IMR-90 (cell line): ENCODE results near the gene ACTN1. TPM values are rescaled to one million over a fixed set of nuclear protein-coding genes. Genes with fewer than 3 reads are reported as not detected.
A peak's percentile ranks its signal among the peaks of the same experiment; 100 is the strongest.

Source experiments
- ATAC-seq: fragments of 200-7000 bp; cut with Tn5 transposase; 2 replicates; pipeline ENCODE4 v1.9.1; 2020; ENCODE audit warnings: low read depth, mild to moderate bottlenecking, moderate library complexity
- BruUV-seq: library from RNA; stranded (reverse); fragments of 400-500 nt; replicated peaks from 2 replicates; lab custom pipeline; 2021; lab: Mats Ljungman, UMichigan
- CTCF ChIA-PET: fragments of 300-600 bp; formaldehyde crosslinking; extraction: SDS; loops from one replicate; lab custom pipeline; 2021; ENCODE audit warnings: antibody characterized with exemption; lab: Yijun Ruan, JAX
- POLR2A ChIA-PET: fragments of 300-600 bp; sonication (Branson Sonifier 250); formaldehyde crosslinking; loops from one replicate; lab custom pipeline; 2022; ENCODE audit warnings: antibody characterized with exemption; ENCODE audit not compliant: unreplicated experiment; lab: Charles Lee
- DNase-seq: peaks from one replicate; pipeline ENCODE4 v3.0.0; 2013
- H2AFZ ChIP-seq: replicated peaks from 2 replicates; pipeline ENCODE3; 2013; ENCODE audit warnings: low read length, mild to moderate bottlenecking; ENCODE audit not compliant: poor library complexity
- H2AK5ac ChIP-seq: 2 replicates; pipeline ENCODE4 v1.6.1; 2013; ENCODE audit warnings: low read depth, low read length, inconsistent platforms
- H2AK9ac ChIP-seq: replicated peaks from 2 replicates; pipeline ENCODE3; 2013; ENCODE audit warnings: mild to moderate bottlenecking, low read depth, low read length, moderate library complexity; ENCODE audit not compliant: poor library complexity
- H2BK120ac ChIP-seq: 2 replicates; pipeline ENCODE4 v1.6.1; 2013; ENCODE audit warnings: low read depth, low read length, inconsistent platforms
- H2BK15ac ChIP-seq: 3 replicates; pipeline ENCODE4 v1.6.1; 2013; ENCODE audit warnings: low read depth, low read length, inconsistent platforms
- H2BK20ac ChIP-seq: 2 replicates; pipeline ENCODE4 v1.6.1; 2013; ENCODE audit warnings: low read depth, mild to moderate bottlenecking, inconsistent platforms, low read length, moderate library complexity
- H2BK5ac ChIP-seq: 2 replicates; pipeline ENCODE4 v1.6.1; 2013; ENCODE audit warnings: mild to moderate bottlenecking, low read depth, low read length, inconsistent platforms; ENCODE audit not compliant: poor library complexity, severe bottlenecking
- H3K14ac ChIP-seq: replicated peaks from 2 replicates; pipeline ENCODE4 v1.6.1; 2013; ENCODE audit warnings: low read depth, low read length, inconsistent platforms
- H3K18ac ChIP-seq: 2 replicates; pipeline ENCODE4 v1.6.1; 2013; ENCODE audit warnings: low read depth, low read length, control low read depth
- H3K23ac ChIP-seq: 2 replicates; pipeline ENCODE4 v1.6.1; 2013; ENCODE audit warnings: low read depth, low read length, inconsistent platforms
- H3K27ac ChIP-seq: 2 replicates; pipeline ENCODE4 v1.5.1; 2013; ENCODE audit warnings: mild to moderate bottlenecking, control low read depth, low read length; ENCODE audit not compliant: insufficient read depth
- H3K27me3 ChIP-seq: 2 replicates; pipeline ENCODE4 v1.6.1; 2013; ENCODE audit warnings: low read length; ENCODE audit not compliant: control insufficient read depth, insufficient read depth
- H3K36me3 ChIP-seq: 2 replicates; pipeline ENCODE4 v1.6.1; 2013; ENCODE audit warnings: low read length, mixed read lengths; ENCODE audit not compliant: control insufficient read depth, insufficient read depth
- H3K4ac ChIP-seq: 2 replicates; pipeline ENCODE4 v1.6.1; 2013; ENCODE audit warnings: low read depth, low read length, inconsistent platforms
- H3K4me1 ChIP-seq: 2 replicates; pipeline ENCODE4 v1.6.1; 2013; ENCODE audit warnings: low read length, mixed read lengths; ENCODE audit not compliant: control insufficient read depth, insufficient read depth
- H3K4me2 ChIP-seq: 2 replicates; pipeline ENCODE4 v1.6.1; 2013; ENCODE audit warnings: low read depth, mild to moderate bottlenecking, control low read depth, low read length, moderate library complexity
- H3K4me3 ChIP-seq: 2 replicates; pipeline ENCODE4 v1.5.1; 2013; ENCODE audit warnings: low read depth, mild to moderate bottlenecking, control low read depth, low read length, moderate library complexity; ENCODE audit not compliant: insufficient read depth
- H3K56ac ChIP-seq: 2 replicates; pipeline ENCODE4 v1.6.1; 2013; ENCODE audit warnings: low read length, inconsistent platforms; ENCODE audit not compliant: insufficient read depth; ENCODE audit errors: extremely low read depth
- H3K79me1 ChIP-seq, 2 experiments: 2 replicates each; pipeline ENCODE4 v1.6.1; 2013; ENCODE audit warnings: low read length in 2 of 2, inconsistent platforms in 1 of 2, low read depth in 1 of 2
- H3K9ac ChIP-seq: 2 replicates; pipeline ENCODE4 v1.6.1; 2013; ENCODE audit warnings: low read depth, low read length, control low read depth
- H3K9me1 ChIP-seq: 2 replicates; pipeline ENCODE4 v1.6.1; 2013; ENCODE audit warnings: low read length, inconsistent platforms; ENCODE audit not compliant: insufficient read depth
- H3K9me3 ChIP-seq: 2 replicates; pipeline ENCODE4 v1.6.1; 2013; ENCODE audit warnings: low read length; ENCODE audit not compliant: control insufficient read depth, insufficient read depth
- H4K20me1 ChIP-seq: 2 replicates; pipeline ENCODE4 v1.6.1; 2013; ENCODE audit warnings: low read length, inconsistent platforms; ENCODE audit not compliant: insufficient read depth
- H4K5ac ChIP-seq: 2 replicates; pipeline ENCODE4 v1.6.1; 2013; ENCODE audit warnings: mild to moderate bottlenecking, low read depth, low read length, control low read depth
- H4K8ac ChIP-seq, 2 experiments: 2 replicates each; pipeline ENCODE4 v1.6.1; 2013; ENCODE audit warnings: low read depth in 2 of 2, low read length in 2 of 2, control low read depth in 1 of 2, inconsistent platforms in 1 of 2
- H4K91ac ChIP-seq: 2 replicates; pipeline ENCODE4 v1.6.1; 2013; ENCODE audit warnings: low read depth, low read length, inconsistent platforms; ENCODE audit not compliant: insufficient read depth
- CHD1 ChIP-seq: IDR thresholded peaks from 2 replicates; pipeline ENCODE4 v1.6.1; 2012; ENCODE audit warnings: low read depth, low read length, improper control_type of control experiment
- CTCF ChIP-seq: conservative IDR thresholded peaks from 2 replicates; pipeline ENCODE4 v1.5.1; 2012; ENCODE audit warnings: mild to moderate bottlenecking, low read depth, low read length, improper control_type of control experiment
- ELK1 ChIP-seq: fragments of 150-350 bp; IDR thresholded peaks from 2 replicates; pipeline ENCODE4 v1.6.1; 2016; ENCODE audit warnings: low read depth, mild to moderate bottlenecking, low read length, moderate library complexity, borderline replicate concordance
- FOS ChIP-seq: fragments of 150-350 bp; IDR thresholded peaks from 2 replicates; pipeline ENCODE4 v1.6.1; 2016; ENCODE audit warnings: low read depth, low read length
- MAFK ChIP-seq: IDR thresholded peaks from 2 replicates; pipeline ENCODE4 v1.6.1; 2012; ENCODE audit warnings: low read depth, low read length, improper control_type of control experiment
- MAZ ChIP-seq: IDR thresholded peaks from 2 replicates; pipeline ENCODE4 v1.6.1; 2012; ENCODE audit warnings: low read depth, mild to moderate bottlenecking, low read length, improper control_type of control experiment, moderate library complexity, borderline replicate concordance
- MXI1 ChIP-seq: IDR thresholded peaks from 2 replicates; pipeline ENCODE4 v1.6.1; 2012; ENCODE audit warnings: low read depth, mild to moderate bottlenecking, low read length, moderate library complexity, borderline replicate concordance
- NFE2L2 ChIP-seq: fragments of 150-350 bp; IDR thresholded peaks from 2 replicates; pipeline ENCODE4 v1.6.1; 2016; ENCODE audit warnings: low read depth, mild to moderate bottlenecking, low read length
- POLR2A ChIP-seq: IDR thresholded peaks from 2 replicates; pipeline ENCODE4 v1.6.1; 2012; ENCODE audit warnings: mild to moderate bottlenecking, low read depth, low read length
- RAD21 ChIP-seq: IDR thresholded peaks from 2 replicates; pipeline ENCODE4 v1.6.1; 2012; ENCODE audit warnings: low read length, improper control_type of control experiment
- RFX5 ChIP-seq: IDR thresholded peaks from 2 replicates; pipeline ENCODE4 v1.8.0; 2012; ENCODE audit warnings: low read depth, mild to moderate bottlenecking, low read length, moderate library complexity
- SMC3 ChIP-seq: fragments of 150-350 bp; IDR thresholded peaks from 2 replicates; pipeline ENCODE4 v1.6.1; 2016; ENCODE audit warnings: low read depth, mild to moderate bottlenecking, antibody characterized with exemption, low read length, moderate library complexity
- WGBS, 2 experiments: methylation state at CpG; one replicate each; pipeline versions ENCODE4 v1.1.5 to v1.1.7; 2013; ENCODE audit warnings: missing lambda C conversion rate in 2 of 2; ENCODE audit not compliant: insufficient read length in 1 of 2; ENCODE audit errors: extremely low coverage in 2 of 2; 5-methylcytosine and 5-hydroxymethylcytosine counted together
- dilution Hi-C: fragments of 300-500 bp; cut with HindIII; formaldehyde crosslinking; loops from one replicate; pipeline ENCODE4 v1.14.3; 2018; ENCODE audit warnings: low sequenced_read_pairs; ENCODE audit not compliant: unreplicated experiment
- in situ Hi-C: fragments of 300-500 bp; cut with MboI; formaldehyde crosslinking; loops from 3 replicates; pipeline ENCODE4 v1.14.3; 2019; ENCODE audit warnings: low sequenced_read_pairs, inconsistent platforms, mixed read lengths
- intact Hi-C: fragments of 100-400 bp; cut with micrococcal nuclease; formaldehyde crosslinking; loops from 2 replicates; pipeline ENCODE4 v1.10.0; 2022
- polyA plus RNA-seq, 3 experiments: library from polyadenylated mRNA; depleted of rRNA; stranded (reverse); fragments of >200 nt; gene quantifications; 2 replicates each; pipeline ENCODE4 v1.2.3, GENCODE V29; 2012; ENCODE audit warnings: low replicate concordance in 1 of 3
- total RNA-seq: library from RNA; depleted of rRNA; stranded (reverse); fragments of >200 nt; gene quantifications from 2 replicates; pipeline ENCODE4 v1.2.3, GENCODE V29; 2012

The ACTN1 gene
- total and polyA plus RNA-seq, 2 of the 4 experiments (the other 2 are of a cell fraction), result 684 to 766 TPM

- Histone ChIP-seq H2BK120ac (no peak overlapping the region), H4K5ac (no peak overlapping the region), H3K4ac (no peak overlapping the region), H3K14ac (peak overlapping the region; percentile 1; the same call in 1 of the 2 replicates), H3K4me3 (no peak overlapping the region), H2AK9ac (peak overlapping the region; percentile 31), H3K9me3 (no peaks in the 10 kb centered on the region), H3K36me3 (peaks cover 50% of the 10 kb centered on the region), H2BK20ac (no peak overlapping the region), H2AK5ac (no peak overlapping the region), H3K56ac (no peak overlapping the region), H3K9me1 (peaks cover 81% of the 10 kb centered on the region), H2BK15ac (no peak overlapping the region), H4K8ac (no peak overlapping the region), H3K23ac (peak overlapping the region; percentile 69; the same call in 1 of the 2 replicates), H3K18ac (no peak overlapping the region), H3K4me2 (no peak overlapping the region), H3K4me1 (peaks cover 54% of the 10 kb centered on the region), H3K27ac (no peak overlapping the region), H3K9ac (no peak overlapping the region), H3K79me1 (peaks cover 3 to 89% of the 10 kb centered on the region in 2 experiments; a peak in 3 of 4 replicates), H4K91ac (no peak overlapping the region), H4K20me1 (peaks cover 100% of the 10 kb centered on the region), H3K27me3 (no peaks in the 10 kb centered on the region), H2BK5ac (no peak overlapping the region), H2AFZ (no peak overlapping the region)
- DNase-seq, result no peak
- 97% methylated on average over 5 of the region's 12 CpGs; no CpG with 5 or more reads in 1 of the 2 experiments for WGBS, 2 experiments
- no TSS peak for BruUV-seq
- POLR2A ChIA-PET, result no interaction called here
- TF ChIP-seq ELK1 (no peak), RAD21 (no peak), CHD1 (no peak), MAFK (no peak), MXI1 (no peak), SMC3 (no peak), FOS (no peak), RFX5 (no peak), POLR2A (no peak), CTCF (no peak), MAZ (no peak), NFE2L2 (no peak)
- in situ Hi-C loops (no loop called here), intact Hi-C loops (no loop called here), dilution Hi-C loops (no loop called here)
- ATAC-seq, result no peak
- CTCF ChIA-PET, result no interaction called here
These were observed 49.3 kb downstream of the ACTN1 start for GRCh38 chr14:68929623-68930307.
